MM.1S (cell line): ENCODE data around the gene ZNF142.

Experiments
- EZH2 ChIP-seq: fragments of 300-600 bp; sonication (generic); optimal IDR thresholded peaks from 2 replicates; pipeline ENCODE3; 2017; ENCODE audit warnings: low read depth, mild to moderate bottlenecking, antibody characterized with exemption, low read length, mixed read lengths
- TF ChIP-seq, protein P1 (sequence below): fragments of 300-600 bp; sonication (generic); IDR thresholded peaks from 2 replicates; pipeline ENCODE4 v1.5.1; 2016; ENCODE audit warnings: antibody characterized with exemption, low read length, mixed read lengths

DNA sequence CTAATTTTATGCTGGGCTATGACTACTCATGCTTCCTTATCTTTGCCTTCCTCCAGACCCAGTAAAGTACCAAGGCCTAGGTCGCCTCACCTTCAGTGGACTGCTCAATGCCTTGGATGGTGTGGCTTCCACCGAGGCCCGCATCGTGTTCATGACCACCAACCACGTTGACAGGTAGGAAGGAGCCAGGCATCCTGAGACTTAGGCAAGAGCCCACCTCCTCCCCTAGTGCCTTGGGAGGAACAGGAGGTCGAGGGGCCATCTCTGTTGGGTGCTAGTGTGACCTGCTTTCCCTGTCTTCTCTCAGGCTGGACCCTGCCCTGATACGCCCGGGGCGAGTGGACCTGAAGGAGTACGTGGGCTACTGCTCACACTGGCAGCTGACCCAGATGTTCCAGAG is 3.4 kb upstream of the ZNF142 start:
- TF ChIP-seq, protein P1, sequence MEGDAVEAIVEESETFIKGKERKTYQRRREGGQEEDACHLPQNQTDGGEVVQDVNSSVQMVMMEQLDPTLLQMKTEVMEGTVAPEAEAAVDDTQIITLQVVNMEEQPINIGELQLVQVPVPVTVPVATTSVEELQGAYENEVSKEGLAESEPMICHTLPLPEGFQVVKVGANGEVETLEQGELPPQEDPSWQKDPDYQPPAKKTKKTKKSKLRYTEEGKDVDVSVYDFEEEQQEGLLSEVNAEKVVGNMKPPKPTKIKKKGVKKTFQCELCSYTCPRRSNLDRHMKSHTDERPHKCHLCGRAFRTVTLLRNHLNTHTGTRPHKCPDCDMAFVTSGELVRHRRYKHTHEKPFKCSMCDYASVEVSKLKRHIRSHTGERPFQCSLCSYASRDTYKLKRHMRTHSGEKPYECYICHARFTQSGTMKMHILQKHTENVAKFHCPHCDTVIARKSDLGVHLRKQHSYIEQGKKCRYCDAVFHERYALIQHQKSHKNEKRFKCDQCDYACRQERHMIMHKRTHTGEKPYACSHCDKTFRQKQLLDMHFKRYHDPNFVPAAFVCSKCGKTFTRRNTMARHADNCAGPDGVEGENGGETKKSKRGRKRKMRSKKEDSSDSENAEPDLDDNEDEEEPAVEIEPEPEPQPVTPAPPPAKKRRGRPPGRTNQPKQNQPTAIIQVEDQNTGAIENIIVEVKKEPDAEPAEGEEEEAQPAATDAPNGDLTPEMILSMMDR = no peak
- no peak for TF ChIP-seq EZH2
